H9 (cell line): ENCODE measurements around the gene ECD. TPM values are rescaled to one million over a fixed set of nuclear protein-coding genes. Genes with fewer than 3 reads are reported as not detected.
"Not testable (repeated sequence)": the region's sequence is repeated elsewhere in the genome, so short reads cannot be mapped to it uniquely, and the experiment has no call there.

Source experiments
- DNase-seq: peaks from one replicate; pipeline ENCODE4 v3.0.0-alpha.2; 2017
- H2AFZ ChIP-seq: one replicate; pipeline ENCODE4 v1.6.1; 2013; ENCODE audit warnings: mild to moderate bottlenecking, low read length, control low read depth, moderate library complexity
- H2AK5ac ChIP-seq: 2 replicates; pipeline ENCODE4 v1.6.1; 2013; ENCODE audit warnings: low read length, control low read depth, mixed read lengths; ENCODE audit not compliant: insufficient read length
- H2BK120ac ChIP-seq: one replicate; pipeline ENCODE4 v1.6.1; 2013; ENCODE audit warnings: low read depth, mild to moderate bottlenecking, low read length, control low read depth, inconsistent platforms; ENCODE audit not compliant: poor library complexity, severe bottlenecking
- H2BK12ac ChIP-seq: 2 replicates; pipeline ENCODE4 v1.6.1; 2013; ENCODE audit warnings: low read length, control low read depth, mixed read lengths, low read depth; ENCODE audit not compliant: insufficient read length
- H2BK15ac ChIP-seq: 2 replicates; pipeline ENCODE4 v1.6.1; 2013; ENCODE audit warnings: low read depth, low read length, control low read depth
- H2BK20ac ChIP-seq: one replicate; pipeline ENCODE4 v1.6.1; 2013; ENCODE audit warnings: low read depth, mild to moderate bottlenecking, low read length, control low read depth, inconsistent platforms; ENCODE audit not compliant: poor library complexity, severe bottlenecking
- H2BK5ac ChIP-seq: 2 replicates; pipeline ENCODE4 v1.6.1; 2013; ENCODE audit warnings: low read length, control low read depth, mixed read lengths; ENCODE audit not compliant: insufficient read length
- H3K14ac ChIP-seq: 2 replicates; pipeline ENCODE4 v1.6.1; 2013; ENCODE audit warnings: low read length, control low read depth; ENCODE audit not compliant: insufficient read depth
- H3K18ac ChIP-seq: 2 replicates; pipeline ENCODE4 v1.6.1; 2013; ENCODE audit warnings: low read depth, mild to moderate bottlenecking, mixed read lengths, low read length, control low read depth; ENCODE audit not compliant: insufficient read length
- H3K23ac ChIP-seq: 2 replicates; pipeline ENCODE4 v1.6.1; 2013; ENCODE audit warnings: low read length, control low read depth, mixed read lengths, low read depth; ENCODE audit not compliant: insufficient read length
- H3K23me2 ChIP-seq: 2 replicates; pipeline ENCODE4 v1.6.1; 2013; ENCODE audit warnings: low read depth, mild to moderate bottlenecking, mixed read lengths, low read length, control low read depth; ENCODE audit not compliant: insufficient read length, poor library complexity, severe bottlenecking
- H3K27ac ChIP-seq: 2 replicates; pipeline ENCODE4 v1.5.1; 2013; ENCODE audit warnings: low read length, control low read depth, mixed read lengths, low read depth; ENCODE audit not compliant: insufficient read length
- H3K27me3 ChIP-seq: 2 replicates; pipeline ENCODE4 v1.6.1; 2013; ENCODE audit warnings: low read length, control low read depth, inconsistent platforms; ENCODE audit not compliant: insufficient read depth
- H3K4ac ChIP-seq: 2 replicates; pipeline ENCODE4 v1.6.1; 2013; ENCODE audit warnings: low read depth, mild to moderate bottlenecking, control low read depth, inconsistent platforms, low read length, moderate library complexity
- H3K4me1 ChIP-seq: 2 replicates; pipeline ENCODE4 v1.6.1; 2013; ENCODE audit warnings: low read length, control low read depth, inconsistent platforms; ENCODE audit not compliant: insufficient read depth
- H3K4me2 ChIP-seq: 2 replicates; pipeline ENCODE4 v1.6.1; 2013; ENCODE audit warnings: low read length, control low read depth, mixed read lengths; ENCODE audit not compliant: insufficient read length, insufficient read depth
- H3K56ac ChIP-seq: 2 replicates; pipeline ENCODE4 v1.6.1; 2013; ENCODE audit warnings: low read depth, mild to moderate bottlenecking, mixed read lengths, low read length, control low read depth; ENCODE audit not compliant: insufficient read length
- H3K79me1 ChIP-seq: 2 replicates; pipeline ENCODE4 v1.6.1; 2013; ENCODE audit warnings: low read depth, mild to moderate bottlenecking, moderate library complexity, low read length, control low read depth, inconsistent platforms; ENCODE audit not compliant: insufficient read depth, poor library complexity, severe bottlenecking
- H3K79me2 ChIP-seq: 2 replicates; pipeline ENCODE4 v1.6.1; 2013; ENCODE audit warnings: low read length, control low read depth, inconsistent platforms; ENCODE audit not compliant: insufficient read depth
- H3K9ac ChIP-seq: 2 replicates; pipeline ENCODE4 v1.6.1; 2013; ENCODE audit warnings: low read length, control low read depth, mixed read lengths; ENCODE audit not compliant: insufficient read length; ENCODE audit errors: extremely low read depth
- H3K9me3 ChIP-seq: one replicate; pipeline ENCODE4 v1.6.1; 2013; ENCODE audit warnings: low read depth, low read length, inconsistent platforms; ENCODE audit not compliant: control insufficient read depth
- H3T11ph ChIP-seq: one replicate; pipeline ENCODE4 v1.6.1; 2013; ENCODE audit warnings: mild to moderate bottlenecking, low read length, control low read depth, inconsistent platforms
- H4K20me1 ChIP-seq: one replicate; pipeline ENCODE4 v1.6.1; 2013; ENCODE audit not compliant: control insufficient read depth, insufficient read length, insufficient read depth
- H4K5ac ChIP-seq: 2 replicates; pipeline ENCODE4 v1.6.1; 2013; ENCODE audit warnings: low read depth, mild to moderate bottlenecking, mixed read lengths, low read length, control low read depth; ENCODE audit not compliant: insufficient read length
- H4K8ac ChIP-seq: replicated peaks from 2 replicates; pipeline ENCODE4 v1.6.1; 2013; ENCODE audit warnings: low read length, control low read depth, mixed read lengths, low read depth; ENCODE audit not compliant: insufficient read length
- H4K91ac ChIP-seq: 2 replicates; pipeline ENCODE4 v1.6.1; 2013; ENCODE audit warnings: low read depth, mild to moderate bottlenecking, moderate library complexity, mixed read lengths, low read length, control low read depth; ENCODE audit not compliant: insufficient read length
- H3K27ac Mint-ChIP-seq, 3 experiments: 2 replicates in 2 of 3; 3 replicates in 1 of 3; pipeline ENCODE4 v1.8.0; 2020 to 2021; ENCODE audit warnings: mixed read lengths in 3 of 3, mild to moderate bottlenecking in 1 of 3, moderate library complexity in 1 of 3
- H3K27me3 Mint-ChIP-seq: 2 replicates; pipeline ENCODE4 v1.8.0; 2021; ENCODE audit warnings: low read depth, mild to moderate bottlenecking, moderate library complexity, mixed read lengths
- H3K36me3 Mint-ChIP-seq, 3 experiments: 2 replicates in 2 of 3; 3 replicates in 1 of 3; pipeline ENCODE4 v1.8.0; 2020 to 2021; ENCODE audit warnings: low read depth in 3 of 3, mixed read lengths in 3 of 3; ENCODE audit not compliant: insufficient read depth in 1 of 3
- H3K4me1 Mint-ChIP-seq, 2 experiments: 2 replicates each; pipeline ENCODE4 v1.8.0; 2020; ENCODE audit warnings: mixed read lengths in 2 of 2
- H3K4me3 Mint-ChIP-seq, 2 experiments: 2 replicates in 1 of 2; 3 replicates in 1 of 2; pipeline ENCODE4 v1.8.0; 2020 to 2021; ENCODE audit warnings: mild to moderate bottlenecking in 2 of 2, mixed read lengths in 2 of 2, moderate library complexity in 1 of 2
- H3K9me3 Mint-ChIP-seq, 2 experiments: 2 replicates in 1 of 2; 3 replicates in 1 of 2; pipeline ENCODE4 v1.8.0; 2020; ENCODE audit warnings: mild to moderate bottlenecking in 2 of 2, mixed read lengths in 2 of 2, moderate library complexity in 1 of 2
- WGBS: extraction: QIAGEN DNeasy Blood & Tissue Kit; methylation state at CpG from one replicate; pipeline ENCODE4 v1.1.7; 2013; ENCODE audit warnings: missing lambda C conversion rate, low lambda C conversion rate, mixed read lengths; ENCODE audit not compliant: insufficient read length; ENCODE audit errors: extremely low coverage; 5-methylcytosine and 5-hydroxymethylcytosine counted together
- total RNA-seq: library from RNA; stranded (reverse); gene quantifications from 2 replicates; pipeline ENCODE4 v1.2.1, GENCODE V29; 2021
- TF ChIP-seq, protein P1 (sequence below): fragments of 200-600 bp; sonication (generic); conservative IDR thresholded peaks from 3 replicates; pipeline ENCODE4 v1.8.0; 2021; ENCODE audit warnings: antibody characterized with exemption, mild to moderate bottlenecking

Gene ECD
- total RNA-seq, 1 experiment from 2014 or later: 41.6 TPM

DNA sequence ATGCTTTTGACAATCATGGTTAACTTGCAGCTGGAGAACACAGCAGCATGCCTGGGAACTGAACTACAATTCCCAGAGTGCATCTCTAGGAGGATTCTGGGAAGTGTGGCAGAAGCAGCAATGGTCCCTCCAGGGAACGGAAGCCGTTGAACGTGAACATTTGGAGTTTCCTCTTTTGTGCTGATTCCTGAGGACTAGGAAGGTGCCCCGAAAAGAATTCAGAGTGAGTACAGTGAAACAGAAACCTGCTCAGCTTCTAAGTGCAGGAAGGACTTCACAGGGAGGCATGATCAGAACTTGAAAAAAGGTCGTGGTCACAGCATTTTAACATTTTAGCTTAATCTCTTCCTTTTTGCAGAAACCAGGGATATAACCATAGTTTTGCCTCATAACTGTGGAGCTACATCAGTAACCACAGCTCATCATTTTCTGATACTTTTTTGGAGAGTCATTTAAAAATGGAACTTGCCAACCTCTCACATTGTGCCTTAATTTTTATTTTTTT, 57.4 kb downstream of the ECD start, which contains the start of gene NUDT13:
Gene NUDT13 (plus strand): TSS at position 111 of the 505 bp plus-strand sequence. CDS start 3,911 bp downstream, outside the sequence.
- Histone ChIP-seq H3K14ac (peak within 1 kb of the TSS; percentile 37; the same call in 1 of the 2 replicates), H2AFZ (no peak within 1 kb of the TSS), H4K8ac (no peak within 1 kb of the TSS), H3K4me1 (no peaks in the 10 kb centered on the region), H2BK12ac (no peak within 1 kb of the TSS), H3K79me2 (no peaks in the 10 kb centered on the region), H3K9me3 (no peaks in the 10 kb centered on the region), H4K91ac (no peak within 1 kb of the TSS), H4K5ac (no peak within 1 kb of the TSS), H3K27me3 (no peaks in the 10 kb centered on the region), H2BK120ac (no peak within 1 kb of the TSS), H3K79me1 (no peaks in the 10 kb centered on the region), H2BK5ac (no peak within 1 kb of the TSS), H3K27ac (peak within 1 kb of the TSS; percentile 92), H3T11ph (no peak within 1 kb of the TSS), H3K4ac (no peak within 1 kb of the TSS), H3K18ac (no peak within 1 kb of the TSS), H2BK20ac (no peak within 1 kb of the TSS), H3K23me2 (no peaks in the 10 kb centered on the region), H3K9ac (peak within 1 kb of the TSS; percentile 77), H2AK5ac (no peak within 1 kb of the TSS), H4K20me1 (no peaks in the 10 kb centered on the region), H3K23ac (no peak within 1 kb of the TSS), H3K4me2 (peak within 1 kb of the TSS; percentile 87), H2BK15ac (no peak within 1 kb of the TSS), H3K56ac (no peak within 1 kb of the TSS)
- Mint-ChIP-seq H3K9me3 (peaks cover 12 to 17% of the 10 kb centered on the region in 2 experiments; a peak in 4 of 5 replicates), H3K27me3 (no peaks in the 10 kb centered on the region), H3K4me3 (peak within 1 kb of the TSS; percentile 73 to 87), H3K27ac (peak within 1 kb of the TSS; percentile 96 to 98 (median 98); a peak in 6 of 7 replicates), H3K36me3 (peaks cover 6 to 15% (median 10%) of the 10 kb centered on the region in 3 experiments; a peak in 5 of 7 replicates), H3K4me1 (peaks cover 2 to 11% of the 10 kb centered on the region in 2 experiments)
- TF ChIP-seq, protein P1, sequence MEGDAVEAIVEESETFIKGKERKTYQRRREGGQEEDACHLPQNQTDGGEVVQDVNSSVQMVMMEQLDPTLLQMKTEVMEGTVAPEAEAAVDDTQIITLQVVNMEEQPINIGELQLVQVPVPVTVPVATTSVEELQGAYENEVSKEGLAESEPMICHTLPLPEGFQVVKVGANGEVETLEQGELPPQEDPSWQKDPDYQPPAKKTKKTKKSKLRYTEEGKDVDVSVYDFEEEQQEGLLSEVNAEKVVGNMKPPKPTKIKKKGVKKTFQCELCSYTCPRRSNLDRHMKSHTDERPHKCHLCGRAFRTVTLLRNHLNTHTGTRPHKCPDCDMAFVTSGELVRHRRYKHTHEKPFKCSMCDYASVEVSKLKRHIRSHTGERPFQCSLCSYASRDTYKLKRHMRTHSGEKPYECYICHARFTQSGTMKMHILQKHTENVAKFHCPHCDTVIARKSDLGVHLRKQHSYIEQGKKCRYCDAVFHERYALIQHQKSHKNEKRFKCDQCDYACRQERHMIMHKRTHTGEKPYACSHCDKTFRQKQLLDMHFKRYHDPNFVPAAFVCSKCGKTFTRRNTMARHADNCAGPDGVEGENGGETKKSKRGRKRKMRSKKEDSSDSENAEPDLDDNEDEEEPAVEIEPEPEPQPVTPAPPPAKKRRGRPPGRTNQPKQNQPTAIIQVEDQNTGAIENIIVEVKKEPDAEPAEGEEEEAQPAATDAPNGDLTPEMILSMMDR: no peak
- DNase-seq: peak; percentile 81
- WGBS: no CpG with 5 or more reads among the region's 5 CpGs

DNA sequence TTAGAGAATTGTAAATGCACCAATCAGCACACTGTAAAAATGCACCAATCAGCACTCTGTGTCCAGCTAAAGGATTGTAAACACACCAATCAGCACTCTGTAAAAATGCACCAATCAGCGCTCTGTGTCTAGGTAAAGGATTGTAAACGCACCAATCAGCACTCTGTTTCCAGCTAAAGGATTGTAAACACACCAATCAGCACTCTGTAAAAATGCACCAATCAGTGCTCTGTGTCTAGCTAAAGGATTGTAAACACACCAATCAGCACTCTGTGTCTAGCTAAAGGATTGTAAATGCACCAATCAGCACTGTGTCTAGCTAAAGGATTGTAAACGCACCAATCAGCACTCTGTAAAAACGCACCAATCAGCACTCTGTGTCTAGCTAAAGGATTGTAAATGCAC, 58.6 kb downstream of the ECD start:
- WGBS: no CpG with 5 or more reads among the region's 4 CpGs
- not testable (repeated sequence) for H3K79me2 ChIP-seq, H3K4me2 ChIP-seq, H3K9ac ChIP-seq, H3K27ac Mint-ChIP-seq, H4K5ac ChIP-seq, H2BK20ac ChIP-seq, H3K4me1 ChIP-seq, H3K27me3 Mint-ChIP-seq, H2BK12ac ChIP-seq, H3K27me3 ChIP-seq, H4K20me1 ChIP-seq, H2BK15ac ChIP-seq, H3K9me3 ChIP-seq, H3K56ac ChIP-seq, H2BK5ac ChIP-seq, H3K23me2 ChIP-seq, H3K4me3 Mint-ChIP-seq, H3K79me1 ChIP-seq, H3K4ac ChIP-seq, DNase-seq, H4K8ac ChIP-seq, H4K91ac ChIP-seq, H3K23ac ChIP-seq, H3K27ac ChIP-seq, H2AFZ ChIP-seq, H3T11ph ChIP-seq, H3K18ac ChIP-seq, H3K14ac ChIP-seq, H2BK120ac ChIP-seq, H2AK5ac ChIP-seq
- H3K36me3 Mint-ChIP-seq: peaks cover 6 to 15% (median 10%) of the 10 kb centered on the region in 3 experiments; a peak in 5 of 7 replicates
- peaks cover 12 to 17% of the 10 kb centered on the region in 2 experiments; a peak in 4 of 5 replicates for H3K9me3 Mint-ChIP-seq
- peaks cover 2 to 11% of the 10 kb centered on the region in 2 experiments for H3K4me1 Mint-ChIP-seq
